Measurements from ENCODE around the gene ADAM17. TPM values are rescaled to one million over a fixed set of nuclear protein-coding genes. Genes with fewer than 3 reads are reported as not detected.

The ADAM17 gene
- total RNA-seq, 4 donors from 2014 or later = 30.6 to 50.9 (median 42.6) TPM

DNA sequence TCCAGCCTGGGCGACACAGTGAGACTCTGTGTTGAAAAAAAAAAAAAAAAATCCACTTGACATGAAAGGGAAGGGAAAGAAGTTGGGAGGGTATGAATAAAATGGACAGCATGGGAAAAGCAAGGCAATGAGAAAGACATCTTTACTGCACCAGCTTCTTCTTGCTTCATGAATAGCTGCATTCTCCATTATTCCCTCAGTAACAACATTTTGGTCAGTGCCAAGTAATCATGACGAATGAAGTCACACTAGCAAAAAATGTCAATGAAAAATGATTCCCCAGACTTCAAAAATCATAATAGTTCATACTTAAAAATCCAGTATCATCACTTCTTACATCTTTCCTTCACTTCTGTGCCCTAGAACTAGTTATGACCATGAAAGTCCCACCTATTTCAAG is 30.4 kb downstream of the ADAM17 start:
- H3K4me3 ChIP-seq = no peak overlapping the region
- 33 to 43% methylated on average over 2 of the region's 2 CpGs for WGBS, 2 donors
- no peak for TF ChIP-seq POLR2A (IDR thresholded peaks at IDR 0.05)
- TF ChIP-seq EP300 (IDR thresholded peaks at IDR 0.05) = peak in 1 of 2 donors; percentile 43
- no peaks in the 10 kb centered on the region for H3K27me3 ChIP-seq
- peak overlapping the region; percentile 52 to 81 (median 64) for H3K27ac ChIP-seq
- H3K9me3 ChIP-seq = no peaks in the 10 kb centered on the region
- DNase-seq (ENCODE audit: low spot score in 2 of 2) = no peak
- peaks cover 0 to 74% (median 0%) of the 10 kb centered on the region in 3 donors for H3K36me3 ChIP-seq
- H3K4me1 ChIP-seq = peaks cover 0 to 28% (median 7%) of the 10 kb centered on the region in 4 donors

- Histone ChIP-seq H3K36me3 (peaks cover 0 to 77% (median 0%) of the 10 kb centered on the region in 3 donors), H3K4me1 (peaks cover 0 to 28% (median 7%) of the 10 kb centered on the region in 4 donors), H3K27ac (peak overlapping the region; percentile 36 to 81 (median 63)), H3K9me3 (no peaks in the 10 kb centered on the region), H3K4me3 (no peak overlapping the region), H3K27me3 (no peaks in the 10 kb centered on the region)
- WGBS, 2 donors = 52 to 64% methylated on average over 8 of the region's 8 CpGs
- TF ChIP-seq CTCF (IDR thresholded peaks at IDR 0.05) (no peak), EP300 (IDR thresholded peaks at IDR 0.05) (no peak)
- no peak for DNase-seq (ENCODE audit: low spot score in 2 of 2)
Measured at GRCh38 chr2:9524291-9524690, 31.3 kb downstream of the ADAM17 start.

DNA sequence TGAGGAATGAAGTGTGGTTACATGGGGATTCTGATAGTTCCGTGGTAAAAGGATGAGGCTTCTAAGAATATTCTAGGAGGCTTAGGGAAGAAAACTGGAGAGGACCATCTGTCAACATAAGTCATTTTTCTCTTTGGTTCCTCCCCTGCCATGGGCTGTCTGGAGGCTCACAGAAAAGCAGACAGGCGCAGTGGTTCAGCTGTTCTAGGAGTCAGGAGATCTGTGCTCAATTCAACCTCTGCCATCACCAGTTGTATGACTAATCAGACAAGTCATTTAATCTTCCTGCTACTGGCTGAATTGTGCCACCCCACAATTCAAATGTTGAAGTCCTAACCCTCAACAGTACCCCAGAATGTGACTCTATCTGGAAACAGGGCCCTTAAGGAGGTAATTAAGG is 36.4 kb downstream of the ADAM17 start:
- WGBS, 2 donors = 93 to 98% methylated on average over 2 of the region's 2 CpGs
- H3K4me3 ChIP-seq = no peak overlapping the region
- peaks cover 0 to 6% (median 0%) of the 10 kb centered on the region in 4 donors for H3K4me1 ChIP-seq
- TF ChIP-seq CTCF (IDR thresholded peaks at IDR 0.05) (no peak), POLR2A (IDR thresholded peaks at IDR 0.05) (no peak), EP300 (IDR thresholded peaks at IDR 0.05) (no peak)
- no peak overlapping the region for H3K27ac ChIP-seq
- H3K27me3 ChIP-seq = no peaks in the 10 kb centered on the region
- peaks cover 0 to 85% (median 0%) of the 10 kb centered on the region in 3 donors for H3K36me3 ChIP-seq
- no peak for DNase-seq (ENCODE audit: low spot score in 2 of 2)
- H3K9me3 ChIP-seq = no peaks in the 10 kb centered on the region

- H3K27ac ChIP-seq = no peak overlapping the region
- TF ChIP-seq EP300 (IDR thresholded peaks at IDR 0.05) (no peak), POLR2A (IDR thresholded peaks at IDR 0.05) (no peak), CTCF (IDR thresholded peaks at IDR 0.05) (no peak)
- peaks cover 0 to 84% (median 0%) of the 10 kb centered on the region in 3 donors for H3K36me3 ChIP-seq
- H3K9me3 ChIP-seq = no peaks in the 10 kb centered on the region
- 92 to 95% methylated on average over 7 of the region's 7 CpGs for WGBS, 2 donors
- H3K27me3 ChIP-seq = no peaks in the 10 kb centered on the region
- H3K4me3 ChIP-seq = no peak overlapping the region
- peaks cover 0 to 2% (median 0%) of the 10 kb centered on the region in 4 donors for H3K4me1 ChIP-seq
- no peak for DNase-seq (ENCODE audit: low spot score in 2 of 2)
Measured at GRCh38 chr2:9518780-9519179, 36.9 kb downstream of the ADAM17 start.

GRCh38 chr2:9518163-9518562 is 37.5 kb downstream of the ADAM17 start:
- H3K27ac ChIP-seq = no peak overlapping the region
- no peaks in the 10 kb centered on the region for H3K27me3 ChIP-seq
- H3K36me3 ChIP-seq = peaks cover 0 to 88% (median 0%) of the 10 kb centered on the region in 3 donors
- no peaks in the 10 kb centered on the region for H3K9me3 ChIP-seq
- WGBS, 2 donors = 81 to 91% methylated on average over 3 of the region's 3 CpGs
- no peak overlapping the region for H3K4me3 ChIP-seq
- TF ChIP-seq POLR2A (IDR thresholded peaks at IDR 0.05) (no peak), EP300 (IDR thresholded peaks at IDR 0.05) (no peak), CTCF (IDR thresholded peaks at IDR 0.05) (no peak)
- no peak for DNase-seq (ENCODE audit: low spot score in 2 of 2)
- no peaks in the 10 kb centered on the region for H3K4me1 ChIP-seq
